Colon (tissue), 2 donors: ENCODE measurements around the gene PGM1.

Experiments
- FAIRE-seq: peaks from 2 replicates; lab custom pipeline; 2012; peaks lifted over from hg19 to GRCh38; lab: Jason Lieb, UNC
- donor health status: control.
- donor health status: control.

PGM1 gene

DNA sequence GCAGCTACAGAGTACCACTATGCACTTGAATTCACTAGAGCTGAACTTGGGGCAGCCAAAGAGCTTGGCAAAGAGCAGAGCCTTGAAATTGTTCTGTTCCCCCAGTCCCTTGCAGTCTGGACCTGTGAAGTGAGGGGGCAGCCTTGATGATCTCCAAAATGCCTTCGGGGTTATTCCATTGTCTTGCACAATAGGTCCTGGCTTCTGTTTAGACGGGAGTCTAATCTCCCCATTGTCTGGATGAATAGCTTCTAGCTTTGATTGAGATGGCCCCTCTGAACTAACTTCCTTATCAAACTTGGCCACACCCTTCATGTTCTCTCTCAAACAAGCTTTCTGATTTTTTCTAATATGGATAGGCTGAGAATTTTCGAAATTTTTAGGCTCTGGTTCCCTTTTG lies 72.6 kb downstream of the PGM1 start:
- no peak for FAIRE-seq

DNA sequence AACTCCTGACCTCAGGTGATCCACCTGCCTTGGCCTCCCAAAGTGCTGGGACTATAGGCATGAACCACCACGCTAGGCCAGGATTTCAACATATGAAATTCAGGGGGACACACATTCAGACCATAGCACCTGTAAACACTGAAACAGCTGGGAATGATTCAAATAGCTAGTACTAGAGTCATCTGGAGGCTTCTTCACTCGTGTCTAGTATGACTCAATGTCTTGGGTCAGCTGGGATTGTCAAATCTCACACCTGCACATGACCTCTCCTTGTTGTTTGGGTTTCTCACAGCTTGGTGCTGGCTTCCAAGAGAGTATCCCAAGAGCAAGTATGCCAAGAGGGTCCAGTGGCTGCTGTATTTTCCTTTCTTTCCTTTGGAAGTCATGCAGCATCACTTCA lies 75.1 kb downstream of the PGM1 start:
- no peak for FAIRE-seq

DNA sequence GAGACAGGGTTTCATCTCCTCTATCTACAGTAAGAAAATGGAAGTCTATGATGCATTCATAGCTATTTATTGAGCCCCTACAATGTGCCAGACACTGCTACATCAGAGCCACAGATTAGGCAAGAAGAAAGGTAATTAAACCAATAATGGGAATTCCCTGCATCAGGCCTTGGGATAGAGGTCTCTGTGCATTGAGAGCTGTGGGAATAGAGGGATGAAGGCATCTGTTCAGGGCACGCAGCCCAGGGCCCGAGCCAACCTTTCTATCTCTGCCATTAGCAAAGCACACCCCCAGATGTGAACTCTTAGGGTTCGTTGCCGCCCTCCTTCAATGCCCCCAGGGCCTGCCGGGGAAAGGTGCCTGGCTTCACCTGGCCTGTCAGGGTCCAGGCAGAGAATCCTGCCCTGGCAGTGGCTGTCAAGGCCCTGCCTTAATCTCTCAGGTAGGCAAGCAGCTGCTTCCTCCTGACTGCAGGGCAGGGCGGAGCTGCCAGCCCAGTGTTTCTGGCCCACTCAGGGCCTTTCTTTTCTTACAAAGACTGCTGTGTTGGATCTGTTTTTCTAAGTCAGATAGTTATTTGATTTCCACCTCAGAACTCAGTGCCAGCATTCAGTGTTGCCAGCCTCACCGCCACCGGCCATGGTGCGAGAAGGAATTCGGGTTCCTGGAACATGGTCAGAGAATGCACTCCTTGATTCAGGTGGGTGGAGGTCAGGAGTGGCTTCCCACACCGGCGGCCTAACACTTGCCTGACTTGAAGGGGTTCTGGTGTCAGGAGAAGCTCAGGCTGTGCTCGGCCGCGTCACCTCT lies 76.1 kb downstream of the PGM1 start:
- FAIRE-seq, result no peak

DNA sequence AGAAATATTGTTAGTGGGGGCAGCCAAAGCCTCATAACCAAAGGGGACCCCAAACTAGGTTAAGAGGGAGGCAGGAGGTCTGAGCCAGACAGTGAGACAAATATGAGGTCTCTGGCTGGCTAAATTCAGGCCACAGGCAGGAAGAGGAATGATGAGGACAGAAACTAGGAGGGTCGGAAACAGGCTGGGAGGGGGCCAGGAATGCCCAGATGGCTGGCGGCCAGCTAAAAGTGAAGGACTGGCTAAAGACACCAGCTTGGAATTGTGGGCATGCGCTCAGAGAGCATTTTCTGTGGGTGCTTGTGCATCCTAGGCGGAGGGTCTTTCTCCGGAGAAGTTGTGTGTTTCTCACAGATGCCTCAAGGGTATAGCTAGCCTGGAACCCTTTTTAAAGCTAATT lies 77.0 kb downstream of the PGM1 start:
- FAIRE-seq, result no peak

DNA sequence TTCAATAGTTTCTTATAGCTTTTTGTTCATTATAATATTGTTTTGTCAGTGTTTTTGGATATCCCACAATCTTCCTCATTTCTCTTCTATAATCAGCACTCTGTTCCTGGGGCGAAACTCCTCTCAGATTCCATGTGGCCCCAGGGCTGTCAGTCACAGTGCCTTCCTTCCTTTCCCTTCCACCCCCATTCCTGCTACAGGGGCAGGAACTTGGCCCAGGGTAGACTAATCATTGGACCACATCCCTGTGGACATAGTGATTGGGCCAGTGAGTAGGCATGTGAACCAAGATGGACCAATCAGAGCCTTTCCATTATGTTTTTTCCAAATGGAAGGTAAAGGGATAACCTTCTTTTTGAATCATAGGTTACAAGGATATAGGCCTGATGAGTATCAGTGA lies 78.3 kb downstream of the PGM1 start:
- no peak for FAIRE-seq

DNA sequence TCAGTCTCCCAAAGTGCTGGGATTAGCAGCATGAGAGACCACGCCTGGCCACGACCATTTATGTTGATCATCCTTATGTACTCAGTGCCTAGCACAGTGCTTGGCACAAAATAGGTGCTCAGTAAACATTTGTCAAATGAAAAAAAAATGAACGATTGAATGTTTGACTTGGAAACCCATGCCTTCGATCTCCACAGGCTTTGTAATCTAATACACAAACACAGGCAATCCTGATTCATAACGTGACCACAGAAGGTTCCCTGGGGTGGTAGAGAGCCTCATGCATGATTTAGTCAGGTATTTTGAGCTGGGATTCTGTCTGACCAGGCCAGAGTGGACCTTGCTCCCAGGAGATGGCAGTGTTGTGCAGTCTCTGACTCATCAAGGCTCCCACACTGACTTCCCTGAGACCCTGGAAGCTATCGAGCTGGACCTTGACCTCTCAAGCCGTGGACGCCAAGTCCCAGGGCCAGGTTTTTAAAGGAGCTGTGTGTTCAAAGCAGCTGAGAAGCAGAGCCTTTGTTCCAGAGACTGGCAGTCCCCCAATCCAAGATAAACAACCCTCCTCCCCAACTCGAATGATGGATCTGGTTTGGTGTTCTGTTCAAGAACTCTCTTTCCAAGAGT lies 81.1 kb downstream of the PGM1 start:
- FAIRE-seq, result no peak

DNA sequence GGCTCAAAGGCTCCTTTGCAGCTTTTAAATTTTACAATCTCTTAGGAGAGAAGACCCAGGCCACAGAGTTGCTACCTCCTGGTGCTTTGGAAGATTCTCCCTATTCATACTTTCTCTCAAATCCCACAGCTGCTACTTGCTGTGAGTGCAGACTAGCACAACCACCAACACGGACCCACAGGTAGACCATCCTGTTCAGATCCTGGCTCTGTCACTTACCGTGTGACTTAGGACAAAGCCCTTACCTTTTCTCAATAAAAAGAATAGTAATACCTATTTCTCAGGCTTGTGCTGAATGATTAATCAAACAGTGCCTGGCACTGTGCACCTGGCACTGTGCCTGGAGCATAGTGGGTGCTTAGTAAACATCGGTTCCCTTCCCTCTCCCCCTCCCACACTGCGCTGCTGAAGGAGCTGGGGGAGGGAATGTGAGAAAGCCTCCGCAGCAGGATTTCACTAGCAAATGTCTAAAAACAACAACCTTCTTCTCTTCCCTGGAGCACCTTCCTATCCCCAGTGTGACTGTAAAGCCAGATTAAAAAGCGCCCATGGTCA lies 81.7 kb downstream of the PGM1 start:
- no peak for FAIRE-seq

DNA sequence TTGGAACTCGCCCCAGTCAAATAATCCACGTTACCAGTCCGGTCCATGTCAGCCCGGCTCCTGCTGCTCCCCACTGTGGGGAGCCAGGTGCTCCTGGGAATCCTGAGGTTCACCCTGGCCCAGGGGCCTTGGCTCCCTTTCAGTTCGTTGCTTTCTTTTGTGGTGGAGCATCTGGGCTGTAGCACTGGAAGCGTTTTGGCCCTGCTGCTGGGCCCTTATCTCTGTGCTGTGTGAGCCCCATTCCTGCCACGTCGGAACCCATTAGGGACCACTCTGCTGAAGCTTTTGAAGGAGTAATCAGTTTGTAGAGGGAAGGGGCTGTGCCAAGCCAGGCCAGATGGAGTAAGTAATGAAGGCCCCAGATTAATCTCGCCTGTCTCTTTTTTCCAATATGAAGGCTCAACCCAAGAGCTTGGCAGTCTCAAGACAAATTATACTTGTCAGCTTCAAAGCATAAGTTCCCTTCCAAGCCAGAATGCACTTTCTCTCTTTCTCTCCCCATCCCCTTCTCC lies 82.3 kb downstream of the PGM1 start:
- no peak for FAIRE-seq

DNA sequence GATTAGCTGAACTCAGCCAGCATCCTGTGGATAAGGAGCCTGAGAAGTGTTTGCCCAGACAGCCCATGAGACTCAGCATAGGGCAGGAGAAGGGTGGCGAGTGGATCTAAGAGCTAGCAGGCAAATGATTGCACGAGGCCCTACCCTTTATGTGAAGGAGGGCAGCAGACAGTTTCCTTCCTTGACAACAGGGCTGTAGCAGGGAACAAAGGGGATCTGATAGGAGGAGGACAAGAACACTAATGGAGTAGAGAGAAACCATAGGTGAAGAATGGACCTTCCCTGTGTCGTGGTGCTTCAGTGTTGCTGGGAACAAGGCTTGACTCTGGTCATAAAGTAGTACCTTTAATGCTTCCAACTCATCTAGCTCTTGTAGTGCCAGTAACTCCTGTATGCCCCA lies 84.3 kb downstream of the PGM1 start:
- FAIRE-seq, result no peak

DNA sequence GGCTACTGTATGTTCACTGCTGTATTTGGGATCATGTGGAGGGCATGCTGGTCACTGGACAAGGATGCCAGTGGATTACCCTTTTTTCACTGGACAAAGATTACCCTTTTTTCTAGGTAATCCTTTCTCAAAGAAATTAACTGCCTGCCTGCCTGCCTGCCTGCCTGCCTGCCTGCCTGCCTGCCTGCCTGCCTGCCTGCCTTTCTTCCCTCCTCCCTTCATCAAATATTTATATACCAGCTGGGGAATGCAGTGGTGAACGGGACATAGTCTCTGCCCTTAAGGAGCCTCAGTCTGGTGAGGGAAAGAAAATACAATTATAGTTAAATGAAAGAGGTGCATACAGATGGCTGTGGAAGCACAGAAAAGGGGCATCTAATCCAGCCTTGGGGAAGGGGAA lies 85.0 kb downstream of the PGM1 start:
- FAIRE-seq, result no peak

DNA sequence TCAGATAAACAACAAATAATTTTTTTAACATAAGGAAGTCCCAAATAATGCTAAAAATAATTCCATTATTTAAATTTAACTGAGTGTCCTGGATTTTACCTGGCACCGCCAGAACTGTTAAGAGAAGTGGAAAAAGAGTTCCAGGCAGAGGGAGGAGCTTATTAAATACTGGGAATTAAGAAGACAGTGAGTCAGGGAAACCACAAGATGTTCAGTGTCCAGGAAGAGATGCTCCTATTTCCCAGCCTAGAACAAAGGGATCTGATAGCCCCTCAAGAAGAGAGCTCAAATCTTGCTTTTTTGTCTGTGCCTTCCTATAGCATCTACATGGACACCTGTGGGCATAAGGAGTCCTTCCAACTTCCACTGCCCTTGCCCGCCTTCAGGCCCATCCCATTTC lies 85.9 kb downstream of the PGM1 start:
- FAIRE-seq, result no peak

DNA sequence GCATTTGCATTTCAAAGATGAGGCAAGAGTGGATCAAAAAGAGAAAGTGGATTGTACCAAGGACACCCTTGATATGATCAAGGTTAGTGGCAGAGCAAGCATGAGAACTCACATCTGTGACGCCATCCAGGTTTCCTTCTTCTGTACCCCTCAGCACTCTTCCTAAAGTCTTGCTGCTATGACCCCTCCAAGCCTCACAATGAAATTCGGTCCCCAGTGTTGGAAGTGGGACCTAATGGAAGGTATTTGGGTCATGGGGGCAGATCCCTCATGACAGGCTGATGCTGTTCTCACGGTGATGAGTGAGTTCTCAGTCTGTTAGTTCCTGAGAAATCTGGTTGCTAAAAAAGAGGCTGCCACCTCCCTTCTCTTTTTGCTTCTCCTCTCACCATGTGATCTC lies 86.4 kb downstream of the PGM1 start:
- no peak for FAIRE-seq

DNA sequence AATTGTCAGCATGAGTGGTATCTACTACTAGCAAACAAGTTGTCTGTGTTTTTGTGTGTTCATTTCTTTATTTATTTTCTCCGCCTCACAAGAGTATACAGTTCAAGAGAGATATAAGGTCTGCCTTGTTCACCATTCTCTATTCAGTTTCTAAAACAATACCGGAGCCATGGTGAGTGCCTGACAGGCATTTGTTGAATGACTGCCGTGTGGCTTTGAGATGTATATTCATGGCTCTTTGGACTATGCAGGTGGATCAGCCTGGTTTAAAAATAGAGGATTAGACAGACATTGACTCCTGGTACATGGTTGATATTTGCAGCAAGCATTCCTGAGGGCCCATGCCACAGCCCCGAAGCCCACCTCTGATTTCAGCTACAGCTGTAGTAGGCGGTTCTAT lies 89.7 kb downstream of the PGM1 start:
- FAIRE-seq, result no peak

DNA sequence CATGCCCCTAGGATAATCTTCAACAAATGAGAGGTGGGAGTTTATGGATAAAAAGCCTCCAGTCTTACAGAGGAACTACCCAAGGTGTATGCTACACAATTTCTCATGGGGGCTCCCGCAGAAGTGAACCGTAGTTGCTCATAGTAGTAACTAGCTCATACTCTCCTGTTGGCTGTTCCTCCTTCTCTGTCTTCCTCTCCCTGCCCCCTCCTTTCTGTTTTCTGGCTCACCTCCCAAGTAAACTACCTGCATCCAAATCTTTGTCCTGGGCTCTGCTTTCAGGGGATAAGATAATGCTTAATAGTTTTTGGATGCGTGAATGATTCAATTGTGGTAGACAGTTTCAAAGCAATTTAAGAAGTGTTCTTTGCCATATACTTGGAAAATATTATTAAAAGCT lies 90.5 kb downstream of the PGM1 start:
- FAIRE-seq, result no peak

DNA sequence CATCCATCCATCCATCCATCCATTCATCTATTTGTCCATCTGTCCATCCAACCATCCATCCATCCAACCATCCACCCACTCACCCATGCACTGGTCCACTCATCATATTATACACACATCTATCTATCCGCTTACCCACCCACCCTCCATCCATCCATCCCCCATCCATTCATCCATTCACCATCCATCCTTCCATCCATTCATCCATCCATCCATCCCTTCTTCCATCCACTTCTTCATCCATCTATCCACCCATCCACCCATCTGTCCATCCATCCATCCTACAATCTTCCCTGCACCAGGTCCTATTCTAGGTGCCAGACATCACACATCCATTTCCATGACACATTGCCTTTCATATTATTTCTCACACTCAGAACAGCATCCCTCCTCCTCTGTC lies 93.5 kb downstream of the PGM1 start:
- no peak for FAIRE-seq

DNA sequence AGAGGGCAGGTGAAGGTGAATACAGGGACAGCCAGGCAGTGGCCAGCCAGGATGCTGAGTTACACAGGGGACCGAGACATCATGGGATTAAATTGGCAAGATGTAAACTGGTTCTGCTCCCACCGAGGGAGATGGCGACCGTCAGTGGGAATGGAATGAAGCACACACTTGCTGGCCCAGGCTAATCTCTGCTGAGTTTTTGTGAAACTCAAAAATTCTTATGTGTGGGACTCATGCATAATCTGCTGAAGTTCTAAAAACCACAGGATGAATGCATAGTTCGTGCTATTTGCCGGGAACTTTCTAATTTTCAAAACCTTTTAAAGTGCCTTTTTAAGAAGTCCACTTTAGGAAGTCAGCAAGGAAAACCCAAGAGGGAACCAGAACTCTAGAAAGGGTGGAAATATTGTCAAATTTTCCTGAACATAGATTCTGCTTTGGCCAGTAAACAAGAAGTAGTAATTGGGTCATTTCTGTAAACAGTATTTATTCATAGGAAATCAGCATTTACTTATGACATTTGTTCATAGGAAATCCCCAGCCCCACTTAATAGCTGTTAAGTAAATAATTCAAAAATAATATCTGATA lies 95.2 kb downstream of the PGM1 start:
- FAIRE-seq, result no peak

DNA sequence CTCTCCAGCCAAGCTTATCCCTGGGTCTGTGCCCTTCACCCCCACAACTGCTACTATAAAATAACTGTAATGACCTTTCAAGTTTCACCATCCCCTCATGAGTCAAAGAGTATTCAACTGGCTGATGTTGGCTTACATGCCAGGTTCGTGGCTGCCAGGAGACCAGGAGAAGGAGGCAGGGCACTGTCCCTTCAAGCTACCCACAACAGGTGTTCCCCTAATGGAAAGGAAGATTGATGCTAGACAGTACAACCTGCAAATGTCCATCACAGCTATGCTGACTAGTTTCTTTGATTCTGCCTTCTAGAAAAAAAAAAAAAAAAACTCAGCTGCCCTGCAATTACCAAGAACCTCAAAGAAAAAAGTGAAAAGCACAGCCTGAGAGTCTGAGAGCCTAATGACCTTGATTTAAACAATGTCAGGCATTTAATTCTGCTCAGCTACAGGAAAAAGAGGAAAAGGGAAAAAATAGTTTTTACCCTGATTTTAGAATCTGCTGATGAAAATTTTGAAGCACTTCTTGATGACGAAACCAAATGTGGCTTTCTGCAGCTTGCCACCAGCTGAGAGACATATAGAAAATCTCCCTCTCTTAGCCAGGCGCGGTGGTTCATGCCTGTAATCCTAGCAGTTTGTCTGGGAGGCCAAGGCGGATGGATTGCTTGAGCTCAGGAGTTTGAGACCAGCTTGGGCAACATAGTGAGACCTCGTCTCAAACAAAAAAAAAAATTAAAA lies 97.9 kb downstream of the PGM1 start:
- no peak for FAIRE-seq

DNA sequence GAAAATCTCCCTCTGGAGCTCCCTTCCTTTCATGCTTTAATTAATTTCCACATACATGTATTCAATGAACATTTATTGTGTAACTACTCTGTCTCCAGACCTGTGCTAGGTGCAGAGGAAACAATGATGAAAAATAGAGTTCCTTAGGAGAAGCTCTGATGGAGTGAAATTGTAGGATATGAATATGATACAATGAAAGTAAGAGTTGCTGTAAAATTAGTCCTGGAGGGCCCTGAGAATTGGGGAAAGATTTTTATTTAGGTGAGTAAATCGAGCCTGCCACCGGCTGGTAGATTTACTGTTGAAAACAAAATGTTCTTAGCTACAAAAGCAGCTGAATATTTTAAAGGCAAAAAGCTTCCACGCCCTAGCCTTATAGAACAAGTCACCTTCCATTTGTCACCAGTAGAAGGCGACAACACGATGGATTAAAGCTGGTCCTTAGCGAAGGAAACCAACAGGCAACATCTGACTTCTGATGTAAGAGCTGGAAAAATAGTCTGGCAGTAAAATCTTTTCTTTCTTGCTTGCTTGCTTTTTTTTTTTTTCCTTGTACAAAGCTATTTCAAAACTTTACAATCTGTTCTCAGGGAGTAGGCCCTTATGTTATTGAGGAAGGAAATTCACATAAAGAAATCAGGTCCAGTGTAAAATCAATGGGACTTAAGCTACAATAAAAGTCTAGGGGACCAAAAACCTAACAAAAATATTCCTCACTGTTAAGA lies 98.7 kb downstream of the PGM1 start:
- peak; percentile 74 for FAIRE-seq

DNA sequence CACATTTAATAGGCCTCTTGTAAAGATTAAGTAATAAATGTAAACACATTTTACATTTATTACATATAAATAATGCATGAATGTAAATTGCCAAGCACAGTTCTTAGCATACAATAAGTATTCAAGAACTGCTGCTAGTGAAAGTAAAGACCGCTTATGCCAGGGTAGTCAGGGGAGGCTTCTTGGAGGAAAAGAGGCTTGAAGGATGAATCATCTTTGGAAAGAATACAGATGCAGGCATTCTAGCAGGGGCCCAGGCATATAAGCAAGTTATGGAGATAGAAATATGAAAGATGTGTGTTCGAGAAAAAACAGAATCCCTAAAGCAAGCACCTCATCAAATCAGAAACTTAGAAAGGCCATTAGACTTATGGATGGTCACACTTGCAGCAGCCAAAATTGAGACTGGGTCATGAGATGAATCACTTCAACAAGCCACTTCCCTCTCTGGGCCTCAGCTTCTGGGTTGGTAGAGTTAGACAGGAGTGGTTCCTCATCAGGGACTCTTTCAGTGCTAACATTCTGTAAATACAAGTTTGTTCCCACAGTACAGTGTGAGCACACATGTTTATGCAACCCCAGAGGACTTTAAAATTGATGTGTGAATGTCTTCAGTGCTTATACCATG lies 100.8 kb downstream of the PGM1 start:
- no peak for FAIRE-seq

DNA sequence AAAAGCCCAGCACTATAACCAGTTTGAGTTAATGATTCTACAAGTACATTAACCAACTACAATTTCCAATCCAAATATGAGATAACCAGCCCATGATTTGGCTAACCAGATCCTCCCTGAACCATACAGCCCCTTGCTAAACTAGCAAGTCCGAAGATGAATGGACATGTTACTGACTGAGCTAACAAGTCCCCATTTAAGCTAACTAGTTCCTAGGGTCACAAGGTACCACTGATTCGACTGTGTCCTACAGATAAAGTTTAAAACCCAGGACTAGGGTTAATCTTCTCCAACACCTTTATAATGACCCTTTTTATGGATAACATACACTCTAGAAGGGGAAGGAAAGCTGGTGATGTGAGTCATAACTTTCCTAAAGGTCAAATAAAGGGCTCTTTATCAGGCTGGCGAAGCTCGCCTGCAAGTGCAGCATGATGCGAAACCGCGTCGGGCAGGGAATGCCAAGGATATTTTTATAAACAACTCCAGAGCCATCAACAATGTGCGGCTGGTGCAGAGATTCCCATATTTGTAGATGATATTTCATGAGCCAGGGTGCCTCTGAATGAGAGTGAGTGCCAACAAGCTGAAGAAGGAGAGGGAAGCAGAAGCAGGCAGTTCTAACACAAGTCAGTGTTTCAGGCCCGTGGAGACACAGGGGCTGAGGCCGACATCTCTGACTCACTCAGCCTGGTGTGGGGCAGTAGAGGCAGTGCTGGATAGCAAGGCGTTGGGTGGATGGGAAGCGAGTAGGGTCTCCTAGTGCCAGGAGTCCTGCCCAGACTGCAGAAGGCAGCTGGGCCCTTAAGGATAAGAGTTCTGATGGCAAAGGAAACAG lies 105.0 kb downstream of the PGM1 start:
- no peak for FAIRE-seq
